HepG2 (cell line): Measurements from ENCODE around the gene DDRGK1. TPM values are rescaled to one million over a fixed set of nuclear protein-coding genes. Genes with fewer than 3 reads are reported as not detected.
A peak's percentile ranks its signal among the peaks of the same experiment; 100 is the strongest.

Experiments
- ETS1 ChIP-seq: sonication (generic); formaldehyde crosslinking; IDR thresholded peaks from 2 replicates; pipeline ENCODE4 v1.4.0; 2020; ENCODE audit warnings: missing genetic modification reagents
- HIC2 ChIP-seq: sonication (generic); formaldehyde crosslinking; IDR thresholded peaks from 2 replicates; pipeline ENCODE4 v1.9.0; 2022; ENCODE audit warnings: low read depth, missing genetic modification reagents
- HNF1B ChIP-seq: sonication (generic); formaldehyde crosslinking; IDR thresholded peaks from 2 replicates; pipeline ENCODE4 v1.5.1; 2020; ENCODE audit warnings: mild to moderate bottlenecking, moderate library complexity, missing genetic modification reagents
- MAF1 ChIP-seq: sonication (generic); formaldehyde crosslinking; IDR thresholded peaks from 2 replicates; pipeline ENCODE4 v1.5.0; 2020; ENCODE audit warnings: missing genetic modification reagents, borderline replicate concordance
- MAX ChIP-seq: IDR thresholded peaks from 2 replicates; pipeline ENCODE4 v1.6.1; 2012; ENCODE audit warnings: inconsistent platforms
- RFXAP ChIP-seq: sonication (generic); formaldehyde crosslinking; IDR thresholded peaks from 2 replicates; pipeline ENCODE4 v1.4.0; 2020; ENCODE audit warnings: missing genetic modification reagents, borderline replicate concordance
- SIN3A ChIP-seq: IDR thresholded peaks from 2 replicates; pipeline ENCODE4 v1.6.1; 2011; ENCODE audit warnings: low read depth, mild to moderate bottlenecking, control low read depth, low read length, borderline replicate concordance
- SNAPC5 ChIP-seq: sonication (generic); formaldehyde crosslinking; IDR thresholded peaks from 2 replicates; pipeline ENCODE4 v1.8.1; 2023; ENCODE audit warnings: mild to moderate bottlenecking, missing genetic modification reagents, borderline replicate concordance
- ZGPAT ChIP-seq: IDR thresholded peaks from 2 replicates; pipeline ENCODE4 v1.6.1; 2016; ENCODE audit warnings: mild to moderate bottlenecking
- ZNF263 ChIP-seq: sonication (generic); formaldehyde crosslinking; IDR thresholded peaks from 2 replicates; pipeline ENCODE4 v1.4.0; 2020; ENCODE audit warnings: missing genetic modification reagents
- ZNF337 ChIP-seq: sonication (generic); formaldehyde crosslinking; IDR thresholded peaks from 2 replicates; pipeline ENCODE4 v1.5.1; 2020; ENCODE audit warnings: missing genetic modification reagents, low read depth, mild to moderate bottlenecking, borderline replicate concordance
- ZNF496 ChIP-seq: sonication (generic); formaldehyde crosslinking; IDR thresholded peaks from 2 replicates; pipeline ENCODE4 v1.8.1; 2023; ENCODE audit warnings: mild to moderate bottlenecking, moderate library complexity, missing genetic modification reagents; ENCODE audit not compliant: insufficient replicate concordance
- ZNF510 ChIP-seq: sonication (generic); formaldehyde crosslinking; IDR thresholded peaks from 2 replicates; pipeline ENCODE4 v1.4.0; 2020; ENCODE audit warnings: low read depth, mild to moderate bottlenecking, missing genetic modification reagents
- ZNF572 ChIP-seq: sonication (generic); formaldehyde crosslinking; IDR thresholded peaks from 2 replicates; pipeline ENCODE4 v1.5.1; 2020; ENCODE audit warnings: mild to moderate bottlenecking, missing genetic modification reagents
- ZNF619 ChIP-seq: sonication (generic); formaldehyde crosslinking; IDR thresholded peaks from 2 replicates; pipeline ENCODE4 v1.4.0; 2020; ENCODE audit warnings: mild to moderate bottlenecking, missing genetic modification reagents
- ZNF660 ChIP-seq: sonication (generic); formaldehyde crosslinking; IDR thresholded peaks from 2 replicates; pipeline ENCODE4 v1.5.1; 2020; ENCODE audit warnings: mild to moderate bottlenecking, low read depth, missing genetic modification reagents, borderline replicate concordance
- ZNF674 ChIP-seq: sonication (generic); formaldehyde crosslinking; IDR thresholded peaks from 2 replicates; pipeline ENCODE4 v1.5.0; 2020; ENCODE audit warnings: low read depth, mild to moderate bottlenecking, missing genetic modification reagents
- ZNF691 ChIP-seq: sonication (generic); formaldehyde crosslinking; IDR thresholded peaks from 2 replicates; pipeline ENCODE4 v1.4.0; 2020; ENCODE audit warnings: missing genetic modification reagents, low read depth, mild to moderate bottlenecking, borderline replicate concordance
- ZNF768 ChIP-seq: sonication (generic); formaldehyde crosslinking; IDR thresholded peaks from 2 replicates; pipeline ENCODE4 v1.4.0; 2020; ENCODE audit warnings: missing genetic modification reagents
- polyA plus RNA-seq, 8 experiments: library from polyadenylated mRNA; depleted of rRNA in 3 of 8; stranded (reverse) in 7 of 8; unstranded in 1 of 8; fragments of >200 nt; fragmentation: Illumina TruSeq in 4 of 8; extraction: Trizol in 4 of 8; gene quantifications; 2 replicates each; pipeline versions ENCODE4 v1.2.1 to v1.2.3, GENCODE V29; 2011 to 2016; ENCODE audit warnings: low read depth in 4 of 8, missing spikeins in 1 of 8, mixed read lengths in 1 of 8; ENCODE audit not compliant: insufficient read depth in 1 of 8
- total RNA-seq, 5 experiments: library from RNA; depleted of rRNA; stranded (reverse); fragments of >200 nt; fragmentation: Illumina TruSeq; extraction: Trizol; gene quantifications; 2 replicates each; pipeline ENCODE4 v1.2.3, GENCODE V29; 2016; ENCODE audit warnings: low read depth in 1 of 5

Gene DDRGK1
- total and polyA plus RNA-seq, 2 of the 13 experiments (the other 11 are each of a cell fraction or from before 2014, with no cell fraction given): 96.7 to 149 TPM

GRCh38 chr20:3224681-3225421 lies 20.4 kb upstream of the DDRGK1 start (continued):
- TF ChIP-seq HIC2 (peak; percentile 75), ZNF619 (no peak), ZNF660 (CRISPR knock-in tag) (no peak), MAX (peak; percentile 75), SNAPC5 (CRISPR knock-in tag) (0 out of 2 replicates have a peak, but pooled peaks have one; percentile 4), RFXAP (CRISPR knock-in tag) (peak; percentile 80), ZGPAT (peak; percentile 98), ETS1 (no peak), ZNF510 (CRISPR knock-in tag) (no peak), ZNF337 (CRISPR knock-in tag) (no peak), ZNF768 (CRISPR knock-in tag) (0 out of 2 replicates have a peak, but pooled peaks have one; percentile 11), ZNF263 (peak; percentile 79), ZNF691 (no peak; the same call in 1 of the 2 replicates), ZNF674 (CRISPR knock-in tag) (no peak), SIN3A (no peak), MAF1 (CRISPR knock-in tag) (no peak), HNF1B (peak; percentile 80), ZNF572 (CRISPR knock-in tag) (0 out of 2 replicates have a peak, but pooled peaks have one; percentile 48), ZNF496 (CRISPR knock-in tag) (no peak)
